HG02870 (cell line): ENCODE results near the gene CELF2.
A peak's percentile ranks its signal among the peaks of the same experiment; 100 is the strongest.

ENCODE experiments used
- ATAC-seq: cut with Tn5 transposase; IDR thresholded peaks from one replicate; pipeline ENCODE4 v1.9.1; 2021; ENCODE audit warnings: mild to moderate bottlenecking, moderate library complexity; ENCODE audit not compliant: unreplicated experiment

The CELF2 gene

GRCh38 chr10:11191190-11191589, 173.5 kb downstream of the CELF2 start:
- no peak for ATAC-seq

- no peak for ATAC-seq
Measured at GRCh38 chr10:11191678-11192077, 174.0 kb downstream of the CELF2 start.

DNA sequence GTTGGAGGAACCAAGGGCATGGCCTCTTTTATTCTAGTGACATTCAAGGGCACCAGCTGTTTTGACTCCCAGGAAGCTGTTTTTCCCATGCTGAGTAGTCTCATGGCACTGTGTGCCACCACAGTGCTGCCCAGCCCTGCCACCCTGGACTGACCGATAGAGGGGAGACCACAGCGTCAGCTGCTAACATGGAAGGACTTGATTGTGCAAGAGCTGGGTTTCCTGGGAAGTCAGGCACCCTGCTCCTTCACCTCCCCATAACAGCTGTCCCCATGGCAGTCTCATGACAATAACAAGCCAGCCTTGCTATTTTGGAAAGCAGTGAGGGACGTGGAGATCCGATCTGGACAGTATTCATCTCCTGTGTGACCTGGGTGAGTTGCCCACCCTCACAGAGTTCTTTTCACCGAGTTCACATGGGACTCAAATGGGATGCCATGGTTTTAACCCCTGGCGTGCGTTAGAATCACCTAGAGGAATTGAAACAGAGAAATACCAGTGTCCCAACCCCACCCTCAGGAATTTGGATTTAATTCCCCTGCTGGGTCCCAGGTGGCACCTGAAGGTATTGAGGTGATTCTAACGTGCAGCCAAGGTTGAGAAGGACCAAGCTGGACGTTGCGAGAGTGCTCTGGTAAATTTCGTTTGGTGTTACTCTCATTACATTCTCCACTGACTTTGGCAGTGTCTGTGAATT, 174.8 kb downstream of the CELF2 start:
- ATAC-seq, result no peak

DNA sequence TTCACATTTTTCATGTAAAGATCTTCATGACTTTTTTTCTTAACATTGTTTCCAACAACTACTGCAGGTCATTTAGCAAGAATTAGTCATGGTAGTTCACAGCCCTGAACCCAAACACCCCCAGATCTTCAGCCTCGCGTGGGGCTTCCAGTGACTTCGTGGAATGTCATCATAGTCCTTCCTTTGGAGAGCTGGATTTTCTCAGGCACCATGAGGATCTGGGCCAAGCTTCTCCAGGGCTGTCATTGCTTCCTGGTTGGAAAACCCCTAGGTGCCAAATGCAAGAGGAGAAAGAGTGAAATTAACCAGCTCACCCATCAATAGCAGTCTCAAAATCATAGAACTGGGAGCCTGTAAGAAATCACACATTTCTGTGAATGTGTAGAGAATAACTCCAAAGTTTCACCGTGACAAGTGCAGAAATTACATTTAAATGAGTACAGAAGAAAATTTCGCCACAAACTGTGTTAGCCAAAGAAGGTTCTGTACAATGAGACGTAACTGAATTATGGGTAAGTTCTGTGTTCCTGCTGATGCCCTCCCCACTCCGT, 175.4 kb downstream of the CELF2 start:
- ATAC-seq, result no peak

DNA sequence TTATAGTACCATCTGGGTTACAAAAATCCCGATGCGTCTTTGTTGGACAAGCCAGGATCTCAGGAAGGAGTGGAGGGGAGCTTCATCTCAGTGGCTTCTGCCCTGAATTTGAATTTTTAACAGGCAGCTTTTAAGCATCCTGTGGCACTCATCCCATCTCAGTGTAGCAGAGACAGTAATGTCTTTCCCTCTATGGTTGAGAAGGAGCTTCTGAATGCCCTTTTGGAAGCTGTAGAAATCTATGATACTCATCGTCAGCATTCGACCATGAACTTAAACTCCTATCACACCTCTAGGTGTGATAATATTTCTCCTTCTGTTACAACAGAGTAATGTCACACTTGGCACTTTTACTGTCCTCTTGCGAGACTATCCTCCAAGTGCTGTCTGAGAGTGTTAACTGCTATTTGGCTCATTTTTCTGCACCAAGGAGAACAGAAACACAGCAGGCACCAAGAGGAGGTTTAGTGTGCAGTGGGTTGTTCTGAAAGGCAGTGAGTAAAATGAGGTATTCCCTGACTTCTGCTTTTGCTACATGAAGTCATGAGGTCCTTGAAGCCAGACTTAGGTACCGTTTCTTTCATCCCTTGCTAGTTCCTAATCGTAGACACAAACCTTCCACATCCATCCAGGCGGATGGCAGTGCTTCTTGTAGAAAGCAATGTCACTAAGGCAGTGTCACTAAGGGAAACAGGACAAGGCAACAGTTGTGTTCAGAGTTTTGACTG, 177.4 kb downstream of the CELF2 start:
- peak; percentile 35 for ATAC-seq

GRCh38 chr10:11195623-11196022, 178.0 kb downstream of the CELF2 start:
- ATAC-seq, result no peak

DNA sequence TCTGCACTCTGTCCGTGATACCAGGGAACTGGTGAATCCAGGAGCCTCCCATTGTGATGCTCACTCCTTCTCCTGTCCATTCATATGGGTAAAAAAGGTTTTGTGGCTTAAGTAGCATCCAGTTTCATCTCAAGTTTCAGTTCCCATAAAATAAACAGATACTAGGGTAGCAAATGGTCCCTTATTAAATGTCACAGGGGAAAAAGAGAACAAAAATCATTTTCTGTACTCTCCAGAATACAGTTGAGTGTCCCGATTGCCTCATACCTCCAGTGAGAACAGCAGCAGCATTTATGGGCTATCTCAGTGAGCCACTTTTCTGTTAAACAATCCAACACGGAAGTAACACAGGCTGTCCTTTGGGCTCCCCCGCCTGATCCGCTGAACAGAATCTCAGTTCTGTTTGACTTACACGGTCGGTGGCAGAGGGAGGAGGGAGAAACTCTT, 179.6 kb downstream of the CELF2 start:
- ATAC-seq, result peak; percentile 59

GRCh38 chr10:11197878-11198277, 180.2 kb downstream of the CELF2 start:
- ATAC-seq, result no peak

DNA sequence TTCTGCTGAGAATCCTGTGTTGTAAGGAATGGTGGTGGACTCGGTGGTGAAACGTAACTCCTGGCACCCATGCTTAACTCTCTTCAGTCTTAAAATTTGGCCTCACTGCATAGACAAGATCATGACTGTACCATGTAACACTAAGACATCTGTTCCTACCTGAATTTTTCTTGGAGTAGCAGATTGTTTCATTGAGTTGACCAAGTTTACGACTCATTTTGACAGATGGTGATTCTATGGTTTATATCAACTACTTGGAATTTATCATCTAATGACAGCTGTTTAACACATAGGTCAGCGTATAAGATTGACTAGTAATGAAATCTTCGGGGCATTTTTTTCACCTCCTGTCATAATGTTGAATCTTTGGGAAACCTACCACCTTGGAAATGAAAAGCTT, 184.2 kb downstream of the CELF2 start:
- ATAC-seq, result no peak

DNA sequence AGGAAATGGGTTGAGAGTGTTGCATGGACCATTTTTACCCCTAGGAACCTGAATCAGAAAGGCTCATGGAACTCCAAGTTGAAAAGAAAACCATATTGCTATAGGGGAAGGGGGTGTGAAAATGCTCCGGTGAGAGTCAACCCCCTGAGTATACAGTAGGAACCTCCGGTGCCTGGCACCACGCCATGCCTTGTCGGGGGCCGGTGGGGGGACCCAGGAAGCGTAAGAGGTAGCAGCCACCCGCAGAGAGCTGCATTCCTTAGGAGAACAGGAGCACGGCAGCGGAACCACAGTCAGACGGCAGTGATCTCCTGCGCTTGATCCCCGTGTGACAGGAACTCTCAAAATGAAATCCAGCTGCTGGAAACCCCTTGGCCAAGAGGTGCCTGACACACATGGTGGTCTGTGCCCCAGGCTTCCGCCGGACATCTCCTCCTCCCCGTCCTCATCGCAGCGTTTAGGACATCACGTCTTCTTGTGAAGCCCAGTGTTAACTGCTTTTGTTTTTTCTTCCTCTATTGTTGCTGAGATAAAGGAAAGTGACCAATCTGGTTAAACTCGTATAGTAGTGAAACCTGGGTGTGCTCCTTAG, 186.8 kb downstream of the CELF2 start:
- no peak for ATAC-seq

- ATAC-seq, result no peak
Measured at GRCh38 chr10:11205030-11205772, 187.5 kb downstream of the CELF2 start.

- no peak for ATAC-seq
Measured at GRCh38 chr10:11206676-11207559, 189.2 kb downstream of the CELF2 start.

DNA sequence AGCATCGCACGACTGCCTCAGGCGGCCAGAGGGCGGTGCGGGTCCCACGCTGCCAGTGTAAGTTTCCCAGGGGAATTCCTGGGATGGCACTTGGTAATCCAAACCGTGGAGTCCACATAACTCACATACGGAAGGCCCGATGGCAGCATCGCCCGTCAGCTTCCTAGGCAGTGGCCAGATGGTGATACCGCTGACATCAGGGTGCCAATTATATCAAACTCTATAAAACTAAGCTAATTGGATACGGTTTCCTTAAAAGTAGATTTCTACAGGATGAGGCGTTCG, 189.8 kb downstream of the CELF2 start:
- ATAC-seq, result no peak

GRCh38 chr10:11208243-11208642, 190.6 kb downstream of the CELF2 start:
- ATAC-seq, result no peak

GRCh38 chr10:11208908-11209829, 191.5 kb downstream of the CELF2 start:
- ATAC-seq, result peak; percentile 35

DNA sequence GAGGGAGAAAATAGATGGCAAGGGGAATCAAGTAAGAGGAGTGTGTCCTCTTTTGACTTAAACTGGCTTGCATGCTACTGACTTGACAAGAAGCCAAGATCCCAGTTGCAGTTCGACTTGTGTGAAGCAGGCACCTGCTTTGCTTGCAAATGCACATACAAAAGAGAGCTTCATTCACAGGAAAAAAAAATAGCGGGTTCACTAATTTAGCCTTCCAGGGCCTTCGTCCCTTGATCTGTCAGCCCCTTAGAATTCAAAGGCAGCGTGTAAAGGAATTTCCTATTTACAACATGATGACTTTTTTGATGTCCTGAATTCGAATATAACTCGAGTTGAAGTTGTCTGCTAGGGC, 192.1 kb downstream of the CELF2 start:
- peak; percentile 33 for ATAC-seq

- no peak for ATAC-seq
Measured at GRCh38 chr10:11210211-11210922, 192.7 kb downstream of the CELF2 start.

GRCh38 chr10:11212288-11213085, 194.8 kb downstream of the CELF2 start:
- no peak for ATAC-seq
